ENCODE results near the gene TTLL4.
"Not testable (repeated sequence)": the region's sequence is repeated elsewhere in the genome, so short reads cannot be mapped to it uniquely, and the experiment has no call there.

TTLL4 gene, protein sequence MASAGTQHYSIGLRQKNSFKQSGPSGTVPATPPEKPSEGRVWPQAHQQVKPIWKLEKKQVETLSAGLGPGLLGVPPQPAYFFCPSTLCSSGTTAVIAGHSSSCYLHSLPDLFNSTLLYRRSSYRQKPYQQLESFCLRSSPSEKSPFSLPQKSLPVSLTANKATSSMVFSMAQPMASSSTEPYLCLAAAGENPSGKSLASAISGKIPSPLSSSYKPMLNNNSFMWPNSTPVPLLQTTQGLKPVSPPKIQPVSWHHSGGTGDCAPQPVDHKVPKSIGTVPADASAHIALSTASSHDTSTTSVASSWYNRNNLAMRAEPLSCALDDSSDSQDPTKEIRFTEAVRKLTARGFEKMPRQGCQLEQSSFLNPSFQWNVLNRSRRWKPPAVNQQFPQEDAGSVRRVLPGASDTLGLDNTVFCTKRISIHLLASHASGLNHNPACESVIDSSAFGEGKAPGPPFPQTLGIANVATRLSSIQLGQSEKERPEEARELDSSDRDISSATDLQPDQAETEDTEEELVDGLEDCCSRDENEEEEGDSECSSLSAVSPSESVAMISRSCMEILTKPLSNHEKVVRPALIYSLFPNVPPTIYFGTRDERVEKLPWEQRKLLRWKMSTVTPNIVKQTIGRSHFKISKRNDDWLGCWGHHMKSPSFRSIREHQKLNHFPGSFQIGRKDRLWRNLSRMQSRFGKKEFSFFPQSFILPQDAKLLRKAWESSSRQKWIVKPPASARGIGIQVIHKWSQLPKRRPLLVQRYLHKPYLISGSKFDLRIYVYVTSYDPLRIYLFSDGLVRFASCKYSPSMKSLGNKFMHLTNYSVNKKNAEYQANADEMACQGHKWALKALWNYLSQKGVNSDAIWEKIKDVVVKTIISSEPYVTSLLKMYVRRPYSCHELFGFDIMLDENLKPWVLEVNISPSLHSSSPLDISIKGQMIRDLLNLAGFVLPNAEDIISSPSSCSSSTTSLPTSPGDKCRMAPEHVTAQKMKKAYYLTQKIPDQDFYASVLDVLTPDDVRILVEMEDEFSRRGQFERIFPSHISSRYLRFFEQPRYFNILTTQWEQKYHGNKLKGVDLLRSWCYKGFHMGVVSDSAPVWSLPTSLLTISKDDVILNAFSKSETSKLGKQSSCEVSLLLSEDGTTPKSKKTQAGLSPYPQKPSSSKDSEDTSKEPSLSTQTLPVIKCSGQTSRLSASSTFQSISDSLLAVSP

DNA sequence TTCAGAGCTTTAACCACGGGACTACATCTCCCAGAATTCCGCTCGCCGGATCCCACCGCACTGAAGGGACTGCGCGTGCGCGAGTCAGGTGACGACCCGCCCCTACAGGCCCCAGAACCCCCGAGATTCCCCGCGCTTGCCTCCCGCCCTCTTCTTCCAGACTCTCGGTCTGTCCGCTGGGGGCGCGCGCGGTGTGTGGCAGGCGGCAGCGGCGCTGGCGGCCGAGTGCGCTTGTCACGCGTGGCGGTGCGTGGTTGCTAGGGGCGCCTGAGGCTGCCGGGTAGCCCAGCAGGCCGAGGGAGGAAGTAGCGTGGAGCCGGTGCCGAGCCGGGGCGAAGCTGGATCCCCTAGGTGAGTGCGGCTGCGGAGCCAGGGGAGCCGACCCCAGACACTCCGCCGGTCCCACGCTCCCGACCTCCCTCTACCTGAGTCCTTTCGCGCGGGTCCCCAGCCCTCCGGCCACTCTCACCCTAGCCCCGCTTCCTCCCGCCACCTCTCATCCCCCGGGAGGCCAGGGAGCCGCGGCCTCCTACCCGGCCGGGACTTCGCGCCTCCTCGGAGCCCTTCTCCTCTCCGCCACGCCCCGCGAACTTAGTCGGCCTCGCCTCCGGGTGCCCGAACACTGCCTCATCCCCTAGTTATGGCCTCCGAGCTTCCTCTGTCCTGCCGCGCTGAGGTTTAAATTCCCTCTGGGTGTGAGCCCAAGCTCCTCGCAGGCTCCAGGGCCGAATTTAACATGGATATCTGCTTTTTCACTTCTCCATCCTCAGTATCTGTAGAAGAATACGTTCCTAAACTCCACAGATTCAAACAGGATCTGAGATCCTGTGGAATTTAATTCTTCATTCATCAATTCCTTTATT is at the start of gene TTLL4:
TSS of gene TTLL4 (plus strand) at position 149 of the 863 bp plus-strand sequence. CDS start 26,842 bp downstream, outside the sequence.
- H3K27ac Mint-ChIP-seq = peak within 1 kb of the TSS; percentile 89
- H3K4me1 Mint-ChIP-seq (ENCODE audit: low read depth) = peaks cover 20% of the 10 kb centered on the region
- peak within 1 kb of the TSS; percentile 96 for H3K4me3 Mint-ChIP-seq
- no peaks in the 10 kb centered on the region for H3K9me3 Mint-ChIP-seq
- H3K36me3 Mint-ChIP-seq (ENCODE audit: low read depth) = peaks cover 7% of the 10 kb centered on the region
- H3K27me3 Mint-ChIP-seq (ENCODE audit: low read depth) = peaks cover 4% of the 10 kb centered on the region

DNA sequence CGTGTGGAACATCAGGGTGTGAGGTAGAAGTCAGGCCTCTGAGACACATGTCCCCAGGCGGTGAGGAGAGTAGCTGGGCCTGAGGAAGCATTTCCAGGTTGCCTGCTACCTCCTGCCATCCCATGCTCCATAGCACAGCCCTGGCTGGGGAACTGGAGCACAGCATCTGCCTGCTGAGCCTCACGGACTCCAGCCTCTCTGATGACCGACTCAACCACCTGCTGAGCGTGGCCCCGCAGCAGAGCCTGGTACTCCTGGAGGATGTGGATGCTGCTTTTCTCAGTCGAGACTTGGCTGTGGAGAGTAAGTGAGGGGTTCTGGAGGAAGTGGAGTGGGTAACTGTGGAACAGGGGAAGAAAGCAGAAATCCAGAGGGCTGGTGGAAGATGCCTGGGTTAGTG is 48.3 kb upstream of the TTLL4 start:
- no peak overlapping the region for H3K4me3 Mint-ChIP-seq
- H3K27ac Mint-ChIP-seq = no peak overlapping the region
- no peaks in the 10 kb centered on the region for H3K27me3 Mint-ChIP-seq (ENCODE audit: low read depth)
- peaks cover 37% of the 10 kb centered on the region for H3K36me3 Mint-ChIP-seq (ENCODE audit: low read depth)
- peaks cover 15% of the 10 kb centered on the region for H3K4me1 Mint-ChIP-seq (ENCODE audit: low read depth)
- H3K9me3 Mint-ChIP-seq = no peaks in the 10 kb centered on the region

GRCh38 chr2:218662827-218663226 is 47.8 kb upstream of the TTLL4 start:
- Mint-ChIP-seq H3K27me3 (ENCODE audit: low read depth) (no peaks in the 10 kb centered on the region), H3K9me3 (no peaks in the 10 kb centered on the region), H3K4me3 (no peak overlapping the region), H3K4me1 (ENCODE audit: low read depth) (peaks cover 12% of the 10 kb centered on the region), H3K36me3 (ENCODE audit: low read depth) (peaks cover 34% of the 10 kb centered on the region), H3K27ac (no peak overlapping the region)

DNA sequence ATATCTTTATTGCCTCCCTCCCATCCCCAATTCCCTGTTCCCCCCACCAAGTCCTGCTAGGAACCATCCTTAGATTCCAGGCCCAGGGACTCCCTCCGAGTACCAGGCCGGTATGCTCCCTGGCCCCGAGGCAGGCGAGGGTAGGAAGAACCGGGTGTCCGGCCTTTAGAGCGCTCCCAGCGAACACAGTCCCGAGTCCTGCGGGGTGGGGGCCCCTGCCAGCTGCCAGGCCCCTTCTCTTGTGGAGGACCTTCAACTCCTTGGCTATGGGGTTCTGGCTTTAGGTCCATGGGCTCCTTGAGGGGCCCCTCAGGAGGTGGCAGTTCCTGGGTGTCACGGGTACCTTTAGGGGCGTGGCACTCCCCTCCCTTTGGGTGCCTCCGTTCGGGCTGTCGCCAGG is 46.7 kb upstream of the TTLL4 start:
- H3K9me3 Mint-ChIP-seq = no peaks in the 10 kb centered on the region
- no peak overlapping the region for H3K27ac Mint-ChIP-seq
- peaks cover 10% of the 10 kb centered on the region for H3K4me1 Mint-ChIP-seq (ENCODE audit: low read depth)
- H3K27me3 Mint-ChIP-seq (ENCODE audit: low read depth) = no peaks in the 10 kb centered on the region
- H3K36me3 Mint-ChIP-seq (ENCODE audit: low read depth) = peaks cover 34% of the 10 kb centered on the region
- no peak overlapping the region for H3K4me3 Mint-ChIP-seq

GRCh38 chr2:218664653-218665052 is 46.0 kb upstream of the TTLL4 start:
- Mint-ChIP-seq H3K27ac (no peak overlapping the region), H3K4me3 (no peak overlapping the region), H3K27me3 (ENCODE audit: low read depth) (no peaks in the 10 kb centered on the region), H3K36me3 (ENCODE audit: low read depth) (peaks cover 31% of the 10 kb centered on the region), H3K4me1 (ENCODE audit: low read depth) (peaks cover 8% of the 10 kb centered on the region), H3K9me3 (no peaks in the 10 kb centered on the region)

DNA sequence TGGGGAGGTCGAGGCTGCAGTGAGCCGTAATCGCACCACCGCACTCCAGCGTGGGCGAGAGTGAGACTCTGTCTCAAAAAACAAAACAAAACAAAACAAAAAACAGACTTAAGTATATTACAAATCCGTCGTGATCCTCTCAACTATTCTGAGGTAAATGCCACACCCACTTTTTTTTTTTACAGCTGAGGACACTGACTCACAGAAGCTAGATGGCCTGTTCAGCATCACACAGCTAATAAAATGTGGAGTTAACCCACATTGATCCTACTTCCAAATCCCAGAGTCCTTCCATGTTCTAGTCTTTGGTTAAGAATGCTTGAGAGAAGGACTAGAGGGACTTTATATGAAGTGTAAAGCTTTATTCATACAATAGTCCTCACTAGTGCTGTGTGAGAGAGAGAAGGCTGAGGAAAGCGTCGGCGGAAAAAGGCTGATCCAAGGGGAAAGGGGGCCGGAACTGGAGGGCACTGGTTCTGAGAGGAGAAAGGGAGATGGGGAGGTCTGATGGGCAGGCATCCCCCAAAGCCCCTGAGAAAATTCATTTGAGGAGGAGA is 39.5 kb upstream of the TTLL4 start:
- H3K9me3 Mint-ChIP-seq = no peaks in the 10 kb centered on the region
- peaks cover 20% of the 10 kb centered on the region for H3K4me1 Mint-ChIP-seq (ENCODE audit: low read depth)
- H3K4me3 Mint-ChIP-seq = peak overlapping the region; percentile 98
- H3K36me3 Mint-ChIP-seq (ENCODE audit: low read depth) = peaks cover 8% of the 10 kb centered on the region
- peak overlapping the region; percentile 91 for H3K27ac Mint-ChIP-seq
- no peaks in the 10 kb centered on the region for H3K27me3 Mint-ChIP-seq (ENCODE audit: low read depth)

GRCh38 chr2:218671654-218672566 is 38.7 kb upstream of the TTLL4 start, which contains the start of the genes RNF25 and STK36:
Gene RNF25, minus strand, starts transcription at chr2:218672002. Its CDS starts 32 bp downstream, at chr2:218671970.
Gene STK36, plus strand, starts transcription at chr2:218672086. Its CDS starts 744 bp downstream, at chr2:218672830.
- peak within 1 kb of the TSS; percentile 91 for H3K27ac Mint-ChIP-seq
- H3K27me3 Mint-ChIP-seq (ENCODE audit: low read depth) = no peaks in the 10 kb centered on the region
- H3K9me3 Mint-ChIP-seq = no peaks in the 10 kb centered on the region
- peaks cover 6% of the 10 kb centered on the region for H3K36me3 Mint-ChIP-seq (ENCODE audit: low read depth)
- H3K4me1 Mint-ChIP-seq (ENCODE audit: low read depth) = peaks cover 20% of the 10 kb centered on the region
- H3K4me3 Mint-ChIP-seq = peak within 1 kb of the TSS; percentile 98

- Mint-ChIP-seq H3K36me3 (ENCODE audit: low read depth) (no peaks in the 10 kb centered on the region), H3K4me1 (ENCODE audit: low read depth) (no peaks in the 10 kb centered on the region), H3K27me3 (ENCODE audit: low read depth) (no peaks in the 10 kb centered on the region), H3K9me3 (no peaks in the 10 kb centered on the region), H3K4me3 (no peak overlapping the region), H3K27ac (no peak overlapping the region)
Measured at GRCh38 chr2:218679119-218679518, 31.5 kb upstream of the TTLL4 start.

- H3K9me3 Mint-ChIP-seq = no peaks in the 10 kb centered on the region
- H3K36me3 Mint-ChIP-seq (ENCODE audit: low read depth) = no peaks in the 10 kb centered on the region
- H3K27ac Mint-ChIP-seq = no peak overlapping the region
- H3K4me1 Mint-ChIP-seq (ENCODE audit: low read depth) = no peaks in the 10 kb centered on the region
- H3K4me3 Mint-ChIP-seq = no peak overlapping the region
- H3K27me3 Mint-ChIP-seq (ENCODE audit: low read depth) = no peaks in the 10 kb centered on the region
Measured at GRCh38 chr2:218680061-218680460, 30.6 kb upstream of the TTLL4 start.

DNA sequence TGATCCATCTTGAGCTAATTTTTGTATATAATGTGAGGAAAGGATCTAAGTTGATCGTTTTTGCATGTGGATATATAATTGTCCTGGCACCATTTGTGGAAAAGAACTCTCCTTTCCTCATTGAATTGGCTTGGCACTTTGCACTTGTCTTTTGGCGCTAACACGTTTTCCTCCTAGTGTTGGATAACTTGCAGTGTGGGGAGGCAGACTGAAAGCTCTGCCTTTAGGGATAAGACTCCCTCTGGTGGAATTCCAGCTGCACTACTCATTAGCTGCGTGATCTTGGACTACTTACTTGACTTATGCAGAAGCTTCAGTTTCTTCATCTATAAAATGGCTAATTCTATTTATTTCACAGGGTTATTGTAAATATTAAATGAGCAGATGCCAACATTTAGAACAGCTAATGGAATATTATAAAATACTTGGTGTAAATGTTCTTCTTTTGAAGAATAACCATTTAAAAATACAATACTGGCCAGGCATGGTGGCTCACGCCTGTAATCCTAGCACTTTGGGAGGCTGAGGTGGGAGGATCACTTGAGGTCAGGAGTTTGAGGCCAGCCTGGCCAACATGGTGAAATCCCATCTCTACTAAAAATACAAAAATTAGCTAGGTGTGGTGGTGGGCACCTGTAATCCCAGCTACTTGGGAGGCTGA is 23.1 kb upstream of the TTLL4 start:
- not testable (repeated sequence) for H3K9me3 Mint-ChIP-seq; H3K4me3 Mint-ChIP-seq; H3K27me3 Mint-ChIP-seq (ENCODE audit: low read depth); H3K36me3 Mint-ChIP-seq (ENCODE audit: low read depth); H3K4me1 Mint-ChIP-seq (ENCODE audit: low read depth); H3K27ac Mint-ChIP-seq

- Mint-ChIP-seq H3K9me3 (no peaks in the 10 kb centered on the region), H3K27ac (no peak overlapping the region), H3K36me3 (ENCODE audit: low read depth) (peaks cover 2% of the 10 kb centered on the region)
Measured at GRCh38 chr2:218691234-218691633, 19.4 kb upstream of the TTLL4 start.

DNA sequence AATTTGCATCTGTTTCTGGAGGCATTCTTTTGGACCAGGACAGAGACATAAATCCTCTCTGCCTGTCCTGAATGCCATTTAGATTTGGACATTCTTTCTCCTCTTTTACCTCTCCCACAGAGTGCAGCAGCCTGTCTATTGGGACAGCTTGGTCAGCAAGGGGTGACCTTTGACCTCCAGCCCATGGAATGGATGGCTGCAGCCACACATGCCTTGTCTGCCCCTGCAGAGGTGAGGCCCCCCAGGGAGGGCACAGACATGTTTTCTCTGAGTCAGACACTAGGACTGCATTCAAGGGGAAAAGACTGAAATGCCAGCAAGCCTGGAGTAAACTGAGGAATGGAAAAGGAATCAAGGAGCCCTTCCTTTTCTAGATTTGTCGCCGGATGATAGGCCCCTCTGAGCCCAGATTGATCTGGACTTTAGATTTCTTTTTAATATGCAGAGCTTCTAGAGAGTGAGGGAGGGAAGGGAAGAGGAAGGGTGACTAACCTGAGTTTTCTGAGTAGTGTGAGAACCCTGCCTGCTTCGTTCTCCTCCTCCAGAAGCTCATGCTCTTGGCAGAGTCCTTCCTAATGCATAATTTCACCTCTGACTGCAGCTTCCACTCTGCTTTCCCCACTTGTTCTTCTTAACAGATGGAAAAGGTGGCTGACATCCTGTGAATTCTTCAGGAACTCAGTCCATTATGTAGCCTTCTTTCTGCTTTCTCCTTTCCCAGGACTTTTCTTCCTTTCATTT is 16.1 kb upstream of the TTLL4 start:
- H3K4me1 Mint-ChIP-seq (ENCODE audit: low read depth) = no peaks in the 10 kb centered on the region
- H3K27ac Mint-ChIP-seq = no peak overlapping the region
- no peaks in the 10 kb centered on the region for H3K9me3 Mint-ChIP-seq

More at GRCh38 chr2:218691234-218691633, 19.4 kb upstream of the TTLL4 start:
- H3K27me3 Mint-ChIP-seq (ENCODE audit: low read depth) = no peaks in the 10 kb centered on the region
- H3K4me3 Mint-ChIP-seq = no peak overlapping the region
- H3K4me1 Mint-ChIP-seq (ENCODE audit: low read depth) = peaks cover 2% of the 10 kb centered on the region

More for the DNA sequence above, 16.1 kb upstream of the TTLL4 start:
- H3K27me3 Mint-ChIP-seq (ENCODE audit: low read depth) = no peaks in the 10 kb centered on the region
- H3K36me3 Mint-ChIP-seq (ENCODE audit: low read depth) = peaks cover 2% of the 10 kb centered on the region
- H3K4me3 Mint-ChIP-seq = no peak overlapping the region

All from T-helper 1 cell treated with Interleukin-12 subunit alpha and Interleukin-12 subunit beta and Interleukin-4 antibody, amounts not matched to agents 30 μg/mL and 1 μg/mL, for 36 hours (primary cell).